Erythroblast (primary cell): ENCODE data around the gene SLC17A3.

ENCODE experiments used
- GATA1 ChIP-seq: IDR thresholded peaks from 2 replicates; pipeline ENCODE4 v1.6.1; 2011; ENCODE audit warnings: low read depth, mild to moderate bottlenecking, control low read depth, low read length, moderate library complexity
- POLR2A ChIP-seq: IDR thresholded peaks from 2 replicates; pipeline ENCODE4 v1.6.1; 2011; ENCODE audit warnings: mild to moderate bottlenecking, low read length

GRCh38 chr6:25829375-25829774 is 44.7 kb downstream of the SLC17A3 start:
- no peak for TF ChIP-seq POLR2A
- TF ChIP-seq GATA1 = no peak
